ENCODE results near the gene PMM2. TPM values are rescaled to one million over a fixed set of nuclear protein-coding genes. Genes with fewer than 3 reads are reported as not detected.
"Not testable (repeated sequence)": the region's sequence is repeated elsewhere in the genome, so short reads cannot be mapped to it uniquely, and the experiment has no call there.

The PMM2 gene
- total RNA-seq, 1 experiment from 2014 or later = 36.5 TPM

DNA sequence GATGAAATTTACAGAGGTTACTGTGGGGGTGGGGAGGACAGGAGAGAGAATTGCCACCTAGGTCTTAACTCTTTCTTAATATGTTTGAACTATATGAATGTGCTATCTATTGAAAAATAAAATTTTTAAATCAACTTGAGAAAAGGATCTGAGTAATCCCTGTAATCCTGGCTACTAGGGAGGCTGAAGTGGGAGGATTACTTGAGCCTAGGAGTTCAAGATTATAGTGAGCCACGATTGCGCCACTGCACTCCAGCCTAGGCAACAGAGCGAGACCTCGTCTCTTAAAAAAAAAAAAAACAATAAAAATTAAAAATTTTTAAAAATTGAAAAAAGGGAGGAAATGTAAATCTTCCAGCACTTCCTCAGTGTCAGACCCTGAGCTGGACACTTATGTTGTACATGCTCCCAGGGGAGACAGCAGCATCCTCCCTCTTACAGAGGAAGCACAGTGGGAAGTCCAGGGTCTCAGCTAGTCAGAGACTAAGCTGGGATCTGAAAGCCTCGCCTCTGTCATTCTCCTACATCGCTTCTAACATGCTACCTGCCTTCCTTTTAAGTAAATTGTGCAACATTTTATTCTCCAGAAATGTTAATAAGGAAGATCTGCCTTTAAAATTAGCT is 21.9 kb downstream of the PMM2 start:
- DNase-seq = no peak
- H3K36me3 ChIP-seq (replicated peaks; ENCODE audit: control insufficient read depth, insufficient read depth, low read length) = peaks cover 28% of the 10 kb centered on the region
- no peak overlapping the region for H3K4me3 ChIP-seq (ENCODE audit: insufficient read depth, low read depth, low read length)
- H3K27me3 ChIP-seq (ENCODE audit: control insufficient read depth, insufficient read depth, low read length) = no peaks in the 10 kb centered on the region

DNA sequence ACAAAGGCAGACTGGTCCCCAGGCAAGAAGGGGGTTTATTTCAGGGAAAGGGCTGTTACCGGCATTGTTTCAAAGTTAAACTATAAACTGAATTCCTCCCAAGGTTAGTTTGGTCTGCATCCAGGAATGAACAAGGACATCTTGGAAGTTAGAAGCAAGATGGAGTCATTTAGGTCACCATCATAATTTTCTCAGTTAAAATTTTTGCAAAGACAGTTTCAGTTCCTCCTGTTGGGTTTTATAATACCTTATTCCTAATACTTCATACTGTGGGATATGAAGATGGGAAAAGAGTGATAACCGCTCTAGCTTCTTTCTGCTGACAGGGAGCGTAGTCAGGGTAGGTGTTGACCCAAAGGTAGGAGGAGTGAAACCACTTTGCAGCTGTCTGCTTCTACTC is 24.8 kb downstream of the PMM2 start:
- Histone ChIP-seq H3K4me3 (ENCODE audit: insufficient read depth, low read depth, low read length) (no peak overlapping the region), H3K36me3 (replicated peaks; ENCODE audit: control insufficient read depth, insufficient read depth, low read length) (peaks cover 21% of the 10 kb centered on the region), H3K27me3 (ENCODE audit: control insufficient read depth, insufficient read depth, low read length) (no peaks in the 10 kb centered on the region)
- DNase-seq = no peak

GRCh38 chr16:8826278-8826879 is 28.7 kb downstream of the PMM2 start:
- no peaks in the 10 kb centered on the region for H3K27me3 ChIP-seq (ENCODE audit: control insufficient read depth, insufficient read depth, low read length)
- H3K4me3 ChIP-seq (ENCODE audit: insufficient read depth, low read depth, low read length) = no peak overlapping the region
- peaks cover 12% of the 10 kb centered on the region for H3K36me3 ChIP-seq (replicated peaks; ENCODE audit: control insufficient read depth, insufficient read depth, low read length)
- DNase-seq = no peak

- no peak overlapping the region for H3K4me3 ChIP-seq (ENCODE audit: insufficient read depth, low read depth, low read length)
- no peaks in the 10 kb centered on the region for H3K27me3 ChIP-seq (ENCODE audit: control insufficient read depth, insufficient read depth, low read length)
- peaks cover 9% of the 10 kb centered on the region for H3K36me3 ChIP-seq (replicated peaks; ENCODE audit: control insufficient read depth, insufficient read depth, low read length)
- no peak for DNase-seq
Measured at GRCh38 chr16:8828541-8829165, 31.0 kb downstream of the PMM2 start.

DNA sequence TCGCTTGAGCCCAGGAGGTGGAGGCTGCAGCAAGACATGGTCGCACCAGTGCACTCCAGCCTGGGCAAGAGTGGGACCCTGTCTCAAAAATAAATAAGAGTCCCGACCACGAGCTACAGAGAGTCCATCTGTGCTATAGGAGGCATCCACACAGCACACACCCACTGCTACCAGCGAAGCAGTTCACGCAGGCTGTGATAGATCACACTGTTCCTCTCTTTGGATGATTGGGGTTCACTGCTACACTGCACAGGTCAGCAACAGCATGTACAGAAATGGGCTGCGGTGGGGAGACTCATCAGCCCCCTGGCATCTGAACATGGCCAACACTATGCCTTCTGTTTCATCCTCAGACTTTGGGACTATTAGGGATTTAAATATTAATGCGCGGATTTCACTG is 33.8 kb downstream of the PMM2 start:
- DNase-seq = no peak
- no peak overlapping the region for H3K4me3 ChIP-seq (ENCODE audit: insufficient read depth, low read depth, low read length)
- H3K27me3 ChIP-seq (ENCODE audit: control insufficient read depth, insufficient read depth, low read length) = no peaks in the 10 kb centered on the region
- H3K36me3 ChIP-seq (replicated peaks; ENCODE audit: control insufficient read depth, insufficient read depth, low read length) = peaks cover 5% of the 10 kb centered on the region

- DNase-seq = peak; percentile 74
- no peak overlapping the region for H3K4me3 ChIP-seq (ENCODE audit: insufficient read depth, low read depth, low read length)
- no peaks in the 10 kb centered on the region for H3K27me3 ChIP-seq (ENCODE audit: control insufficient read depth, insufficient read depth, low read length)
- peaks cover 5% of the 10 kb centered on the region for H3K36me3 ChIP-seq (replicated peaks; ENCODE audit: control insufficient read depth, insufficient read depth, low read length)
Measured at GRCh38 chr16:8831871-8832716, 34.5 kb downstream of the PMM2 start.

DNA sequence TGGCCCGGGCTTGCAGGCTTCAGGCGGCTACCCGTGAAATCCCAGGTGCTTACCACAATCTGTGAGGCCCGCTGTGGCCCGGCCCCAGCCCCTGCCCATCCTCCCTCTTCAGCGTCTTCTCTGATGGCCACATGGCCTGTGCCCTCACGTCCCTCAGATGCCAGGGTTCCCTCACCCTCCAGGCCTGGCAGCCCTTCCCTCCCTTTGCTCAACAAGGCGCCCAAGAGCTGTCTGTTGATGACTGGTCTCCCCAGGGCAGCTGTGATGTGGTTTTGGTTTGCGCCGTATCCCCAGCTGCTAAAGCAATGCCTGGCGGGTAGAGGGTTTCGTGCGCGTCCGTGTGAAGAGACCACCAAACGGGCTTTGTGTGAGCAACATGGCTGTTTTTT is 35.1 kb downstream of the PMM2 start:
- Histone ChIP-seq H3K4me3 (ENCODE audit: insufficient read depth, low read depth, low read length) (no peak overlapping the region), H3K36me3 (replicated peaks; ENCODE audit: control insufficient read depth, insufficient read depth, low read length) (peaks cover 5% of the 10 kb centered on the region), H3K27me3 (ENCODE audit: control insufficient read depth, insufficient read depth, low read length) (no peaks in the 10 kb centered on the region)
- peak; percentile 21 for DNase-seq

- H3K36me3 ChIP-seq (replicated peaks; ENCODE audit: control insufficient read depth, insufficient read depth, low read length); H3K4me3 ChIP-seq (ENCODE audit: insufficient read depth, low read depth, low read length); H3K27me3 ChIP-seq (ENCODE audit: control insufficient read depth, insufficient read depth, low read length); DNase-seq: not testable (repeated sequence)
Measured at GRCh38 chr16:8836797-8837196, 39.2 kb downstream of the PMM2 start.

DNA sequence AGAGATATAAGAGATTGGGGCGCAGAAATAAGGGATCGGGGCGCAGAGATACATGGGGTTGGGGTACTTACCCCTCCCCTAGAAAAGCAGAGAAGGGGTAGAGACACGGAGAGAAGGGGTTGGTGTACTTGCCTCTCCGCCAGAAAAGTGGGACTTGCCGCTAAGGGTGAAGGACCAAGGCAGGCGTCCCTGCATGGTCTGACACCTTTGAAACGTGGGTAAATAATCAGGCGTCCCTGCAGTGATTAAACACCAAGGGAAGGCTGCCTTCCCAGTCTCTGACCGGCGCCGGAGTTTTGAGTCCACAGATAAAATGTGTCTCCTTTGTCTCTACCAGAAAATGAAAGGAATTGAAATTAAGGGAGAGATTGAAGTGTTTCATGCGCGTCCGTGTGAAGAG is 40.0 kb downstream of the PMM2 start:
- not testable (repeated sequence) for H3K27me3 ChIP-seq (ENCODE audit: control insufficient read depth, insufficient read depth, low read length); H3K4me3 ChIP-seq (ENCODE audit: insufficient read depth, low read depth, low read length); DNase-seq; H3K36me3 ChIP-seq (replicated peaks; ENCODE audit: control insufficient read depth, insufficient read depth, low read length)

DNA sequence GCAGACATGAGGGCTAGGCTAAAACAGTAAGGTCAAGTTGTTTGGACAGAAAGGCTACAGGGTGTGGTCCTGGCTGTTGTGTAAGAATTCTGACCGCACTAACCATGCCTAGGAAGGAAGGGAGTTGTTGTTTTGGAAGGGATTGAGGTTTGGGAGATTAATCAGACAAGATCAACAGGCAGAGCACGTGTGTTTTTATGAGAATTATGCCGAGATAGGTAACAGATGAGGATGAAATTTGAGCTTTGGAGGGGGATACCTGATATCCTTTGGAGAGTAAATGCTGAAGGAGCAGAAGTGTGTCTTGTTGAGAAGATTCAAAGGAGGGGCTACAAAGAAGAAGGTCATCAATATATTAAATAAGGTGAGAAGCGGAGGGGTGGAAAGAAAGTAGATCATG is 44.4 kb downstream of the PMM2 start:
- not testable (repeated sequence) for H3K4me3 ChIP-seq (ENCODE audit: insufficient read depth, low read depth, low read length); H3K27me3 ChIP-seq (ENCODE audit: control insufficient read depth, insufficient read depth, low read length); H3K36me3 ChIP-seq (replicated peaks; ENCODE audit: control insufficient read depth, insufficient read depth, low read length); DNase-seq

- not testable (repeated sequence) for H3K36me3 ChIP-seq (replicated peaks; ENCODE audit: control insufficient read depth, insufficient read depth, low read length); H3K27me3 ChIP-seq (ENCODE audit: control insufficient read depth, insufficient read depth, low read length); H3K4me3 ChIP-seq (ENCODE audit: insufficient read depth, low read depth, low read length); DNase-seq
Measured at GRCh38 chr16:8843296-8843695, 45.7 kb downstream of the PMM2 start.

- Histone ChIP-seq H3K36me3 (replicated peaks; ENCODE audit: control insufficient read depth, insufficient read depth, low read length) (peaks cover 16% of the 10 kb centered on the region), H3K4me3 (ENCODE audit: insufficient read depth, low read depth, low read length) (no peak overlapping the region), H3K27me3 (ENCODE audit: control insufficient read depth, insufficient read depth, low read length) (no peaks in the 10 kb centered on the region)
- DNase-seq = no peak
Measured at GRCh38 chr16:8845699-8846298, 48.2 kb downstream of the PMM2 start.

DNA sequence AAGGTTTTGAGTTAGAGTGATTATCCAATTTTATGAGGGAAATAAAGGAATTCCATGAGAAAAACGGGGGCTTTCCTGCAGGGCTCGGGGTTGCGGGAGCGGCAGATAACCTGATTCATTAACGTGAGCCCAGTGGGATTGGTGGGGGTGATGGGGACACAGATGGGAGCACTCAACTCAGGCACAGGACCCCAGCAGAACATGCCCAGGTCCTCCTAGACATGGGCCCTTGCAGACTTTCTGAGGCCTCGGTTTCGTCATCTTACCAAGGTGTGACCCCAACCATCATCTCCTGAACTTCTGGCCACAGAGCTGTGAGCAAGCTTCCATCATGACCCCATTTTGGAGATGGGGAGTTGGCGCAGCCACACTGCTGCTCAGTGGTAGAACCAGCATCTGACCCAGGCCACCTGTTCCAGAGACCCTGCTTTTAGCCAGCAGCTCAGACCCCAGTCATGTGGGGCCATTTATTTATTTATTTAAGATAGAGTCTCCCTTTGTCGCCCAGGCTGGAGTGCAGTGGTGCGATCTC is 48.8 kb downstream of the PMM2 start:
- no peak overlapping the region for H3K4me3 ChIP-seq (ENCODE audit: insufficient read depth, low read depth, low read length)
- H3K27me3 ChIP-seq (ENCODE audit: control insufficient read depth, insufficient read depth, low read length) = no peaks in the 10 kb centered on the region
- no peak for DNase-seq
- peaks cover 18% of the 10 kb centered on the region for H3K36me3 ChIP-seq (replicated peaks; ENCODE audit: control insufficient read depth, insufficient read depth, low read length)

GRCh38 chr16:8847145-8847544 is 49.5 kb downstream of the PMM2 start:
- H3K36me3 ChIP-seq (replicated peaks; ENCODE audit: control insufficient read depth, insufficient read depth, low read length) = peaks cover 20% of the 10 kb centered on the region

More at GRCh38 chr16:8847145-8847544, 49.5 kb downstream of the PMM2 start:
- Histone ChIP-seq H3K4me3 (ENCODE audit: insufficient read depth, low read depth, low read length) (no peak overlapping the region), H3K27me3 (ENCODE audit: control insufficient read depth, insufficient read depth, low read length) (no peaks in the 10 kb centered on the region)
- no peak for DNase-seq

Measured in H7 (cell line).